ENCODE measurements around the gene LGALS7.

Gene LGALS7

GRCh38 chr19:38730731-38731589, 42.4 kb downstream of the LGALS7 start:
- Histone ChIP-seq H3K9me3 (ENCODE audit: control insufficient read depth, low read length) (no peaks in the 10 kb centered on the region), H3K4me3 (ENCODE audit: extremely low read depth, insufficient read depth, low read length, poor library complexity, severe bottlenecking) (no peak overlapping the region), H3K4me1 (ENCODE audit: control insufficient read depth, insufficient read depth, low read length, poor library complexity, severe bottlenecking) (peaks cover 35% of the 10 kb centered on the region), H3K36me3 (ENCODE audit: control insufficient read depth, insufficient read depth, low read length) (peaks cover 58% of the 10 kb centered on the region), H3K27ac (ENCODE audit: low read depth, low read length, severe bottlenecking) (no peak overlapping the region)
- WGBS, 2 experiments (ENCODE audit: insufficient coverage in 2 of 2), result 82 to 95% methylated on average over 2 to 9 of the region's 19 CpGs

GRCh38 chr19:38730470-38730730, 42.9 kb downstream of the LGALS7 start:
- WGBS, 2 experiments (ENCODE audit: insufficient coverage in 2 of 2), result 95 to 97% methylated on average over 5 to 7 of the region's 7 CpGs
- peaks cover 64% of the 10 kb centered on the region for H3K36me3 ChIP-seq (ENCODE audit: control insufficient read depth, insufficient read depth, low read length)
- H3K4me3 ChIP-seq (ENCODE audit: extremely low read depth, insufficient read depth, low read length, poor library complexity, severe bottlenecking), result no peak overlapping the region
- peaks cover 35% of the 10 kb centered on the region for H3K4me1 ChIP-seq (ENCODE audit: control insufficient read depth, insufficient read depth, low read length, poor library complexity, severe bottlenecking)
- H3K9me3 ChIP-seq (ENCODE audit: control insufficient read depth, low read length), result no peaks in the 10 kb centered on the region
- no peak overlapping the region for H3K27ac ChIP-seq (ENCODE audit: low read depth, low read length, severe bottlenecking)

GRCh38 chr19:38729653-38730469, 43.5 kb downstream of the LGALS7 start:
- peaks cover 69% of the 10 kb centered on the region for H3K36me3 ChIP-seq (ENCODE audit: control insufficient read depth, insufficient read depth, low read length)
- WGBS, 2 experiments (ENCODE audit: insufficient coverage in 2 of 2), result 86 to 89% methylated on average over 5 to 7 of the region's 17 CpGs
- H3K4me3 ChIP-seq (ENCODE audit: extremely low read depth, insufficient read depth, low read length, poor library complexity, severe bottlenecking), result no peak overlapping the region
- H3K4me1 ChIP-seq (ENCODE audit: control insufficient read depth, insufficient read depth, low read length, poor library complexity, severe bottlenecking), result peaks cover 35% of the 10 kb centered on the region
- H3K9me3 ChIP-seq (ENCODE audit: control insufficient read depth, low read length), result no peaks in the 10 kb centered on the region
- H3K27ac ChIP-seq (ENCODE audit: low read depth, low read length, severe bottlenecking), result no peak overlapping the region

- peaks cover 78% of the 10 kb centered on the region for H3K36me3 ChIP-seq (ENCODE audit: control insufficient read depth, insufficient read depth, low read length)
- H3K9me3 ChIP-seq (ENCODE audit: control insufficient read depth, low read length), result no peaks in the 10 kb centered on the region
- peak overlapping the region; percentile 10 for H3K27ac ChIP-seq (ENCODE audit: low read depth, low read length, severe bottlenecking)
- 91 to 95% methylated on average over 21 to 36 of the region's 37 CpGs for WGBS, 2 experiments (ENCODE audit: insufficient coverage in 2 of 2)
- no peak overlapping the region for H3K4me3 ChIP-seq (ENCODE audit: extremely low read depth, insufficient read depth, low read length, poor library complexity, severe bottlenecking)
- H3K4me1 ChIP-seq (ENCODE audit: control insufficient read depth, insufficient read depth, low read length, poor library complexity, severe bottlenecking), result peaks cover 28% of the 10 kb centered on the region
Observed at GRCh38 chr19:38728752-38729541, 44.4 kb downstream of the LGALS7 start.

GRCh38 chr19:38727868-38728660, 45.3 kb downstream of the LGALS7 start:
- H3K4me1 ChIP-seq (ENCODE audit: control insufficient read depth, insufficient read depth, low read length, poor library complexity, severe bottlenecking), result peaks cover 32% of the 10 kb centered on the region
- no peaks in the 10 kb centered on the region for H3K9me3 ChIP-seq (ENCODE audit: control insufficient read depth, low read length)
- peaks cover 87% of the 10 kb centered on the region for H3K36me3 ChIP-seq (ENCODE audit: control insufficient read depth, insufficient read depth, low read length)
- H3K4me3 ChIP-seq (ENCODE audit: extremely low read depth, insufficient read depth, low read length, poor library complexity, severe bottlenecking), result no peak overlapping the region
- H3K27ac ChIP-seq (ENCODE audit: low read depth, low read length, severe bottlenecking), result peak overlapping the region; percentile 10
- 88 to 92% methylated on average over 19 to 26 of the region's 33 CpGs for WGBS, 2 experiments (ENCODE audit: insufficient coverage in 2 of 2)

GRCh38 chr19:38727306-38727867, 45.9 kb downstream of the LGALS7 start:
- Histone ChIP-seq H3K36me3 (ENCODE audit: control insufficient read depth, insufficient read depth, low read length) (peaks cover 93% of the 10 kb centered on the region), H3K4me3 (ENCODE audit: extremely low read depth, insufficient read depth, low read length, poor library complexity, severe bottlenecking) (no peak overlapping the region), H3K27ac (ENCODE audit: low read depth, low read length, severe bottlenecking) (no peak overlapping the region), H3K9me3 (ENCODE audit: control insufficient read depth, low read length) (no peaks in the 10 kb centered on the region), H3K4me1 (ENCODE audit: control insufficient read depth, insufficient read depth, low read length, poor library complexity, severe bottlenecking) (peaks cover 38% of the 10 kb centered on the region)
- WGBS, 2 experiments (ENCODE audit: insufficient coverage in 2 of 2), result 89 to 96% methylated on average over 9 to 16 of the region's 17 CpGs

- peaks cover 44% of the 10 kb centered on the region for H3K4me1 ChIP-seq (ENCODE audit: control insufficient read depth, insufficient read depth, low read length, poor library complexity, severe bottlenecking)
- H3K27ac ChIP-seq (ENCODE audit: low read depth, low read length, severe bottlenecking), result peak overlapping the region; percentile 29
- no peaks in the 10 kb centered on the region for H3K9me3 ChIP-seq (ENCODE audit: control insufficient read depth, low read length)
- no peak overlapping the region for H3K4me3 ChIP-seq (ENCODE audit: extremely low read depth, insufficient read depth, low read length, poor library complexity, severe bottlenecking)
- WGBS, 2 experiments (ENCODE audit: insufficient coverage in 2 of 2), result 95% methylated on average over 30 of the region's 30 CpGs
- H3K36me3 ChIP-seq (ENCODE audit: control insufficient read depth, insufficient read depth, low read length), result peaks cover 93% of the 10 kb centered on the region
Observed at GRCh38 chr19:38726761-38727301, 46.5 kb downstream of the LGALS7 start.

- H3K36me3 ChIP-seq (ENCODE audit: control insufficient read depth, insufficient read depth, low read length), result peaks cover 93% of the 10 kb centered on the region
- H3K27ac ChIP-seq (ENCODE audit: low read depth, low read length, severe bottlenecking), result peak overlapping the region; percentile 29
- H3K9me3 ChIP-seq (ENCODE audit: control insufficient read depth, low read length), result no peaks in the 10 kb centered on the region
- H3K4me3 ChIP-seq (ENCODE audit: extremely low read depth, insufficient read depth, low read length, poor library complexity, severe bottlenecking), result no peak overlapping the region
- 96% methylated on average over 6 of the region's 6 CpGs for WGBS, 2 experiments (ENCODE audit: insufficient coverage in 2 of 2)
- peaks cover 50% of the 10 kb centered on the region for H3K4me1 ChIP-seq (ENCODE audit: control insufficient read depth, insufficient read depth, low read length, poor library complexity, severe bottlenecking)
Observed at GRCh38 chr19:38726284-38726673, 47.0 kb downstream of the LGALS7 start.

- peak overlapping the region; percentile 23 for H3K27ac ChIP-seq (ENCODE audit: low read depth, low read length, severe bottlenecking)
- WGBS, 2 experiments (ENCODE audit: insufficient coverage in 2 of 2), result 95 to 99% methylated on average over 14 to 17 of the region's 21 CpGs
- H3K4me1 ChIP-seq (ENCODE audit: control insufficient read depth, insufficient read depth, low read length, poor library complexity, severe bottlenecking), result peaks cover 55% of the 10 kb centered on the region
- peaks cover 93% of the 10 kb centered on the region for H3K36me3 ChIP-seq (ENCODE audit: control insufficient read depth, insufficient read depth, low read length)
- no peak overlapping the region for H3K4me3 ChIP-seq (ENCODE audit: extremely low read depth, insufficient read depth, low read length, poor library complexity, severe bottlenecking)
- H3K9me3 ChIP-seq (ENCODE audit: control insufficient read depth, low read length), result no peaks in the 10 kb centered on the region
Observed at GRCh38 chr19:38725469-38726283, 47.6 kb downstream of the LGALS7 start.
